SK-MEL-5 (cell line): ENCODE data around the gene MEMO1. TPM values are rescaled to one million over a fixed set of nuclear protein-coding genes. Genes with fewer than 3 reads are reported as not detected.
"Not testable (repeated sequence)": the region's sequence is repeated elsewhere in the genome, so short reads cannot be mapped to it uniquely, and the experiment has no call there.

Experiments
- DNase-seq: peaks from one replicate; pipeline ENCODE4 v3.0.0-alpha.2; 2016; ENCODE audit warnings: low read depth, low spot score
- in situ Hi-C: cut with HindIII; loops from 2 replicates; pipeline ENCODE4 v1.10.0; 2016; ENCODE audit warnings: low sequenced_read_pairs, high pct_unique_total_duplicates, low pct_unique_long_range_greater_than_20kb
- total RNA-seq: library from RNA; depleted of rRNA; stranded (reverse); fragments of >200 nt; shearing (Covaris generic); gene quantifications from 2 replicates; pipeline ENCODE4 v1.2.3, GENCODE V29; 2014

MEMO1 gene
- total RNA-seq, 1 experiment from 2014 or later, result 56.2 TPM

DNA sequence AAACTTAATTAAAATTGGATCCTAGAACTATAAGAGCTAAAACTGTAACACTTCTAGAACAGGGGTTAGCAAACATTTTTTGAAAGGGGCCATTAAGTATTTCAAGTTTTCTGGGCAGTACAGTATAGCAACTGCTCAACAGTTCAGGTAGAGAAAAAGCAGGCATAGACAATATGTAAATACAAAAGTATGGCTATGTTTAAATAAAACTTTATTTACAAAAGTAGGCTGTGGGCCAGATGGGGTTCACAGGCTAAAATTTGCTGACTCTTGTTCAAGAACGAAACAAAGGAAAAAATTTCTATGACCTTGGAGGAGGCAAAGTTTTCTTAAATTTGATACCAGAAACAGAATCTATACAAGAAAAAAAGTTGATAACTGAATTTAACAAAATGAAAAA, 114.5 kb downstream of the MEMO1 start:
- in situ Hi-C loops, result no loop called here
- DNase-seq, result no peak

DNA sequence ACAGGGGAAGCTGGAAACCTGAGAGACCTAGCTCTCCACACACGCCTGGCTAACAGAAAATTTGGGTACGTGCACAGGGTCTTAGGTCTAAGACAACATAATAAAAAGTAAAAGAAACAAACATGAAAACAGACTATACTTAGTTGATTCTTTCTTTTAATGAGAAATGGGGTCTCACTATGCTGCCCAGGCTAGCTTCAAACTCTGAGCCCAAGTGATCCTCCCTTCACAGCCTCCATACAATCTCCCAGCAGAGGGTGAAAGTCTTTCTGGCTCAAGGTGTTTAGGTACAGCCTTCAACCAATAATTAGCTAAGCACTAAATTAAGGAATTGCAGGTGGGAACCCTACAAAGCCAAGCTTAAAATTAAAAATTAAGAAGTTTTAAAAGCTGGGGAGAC, 116.2 kb downstream of the MEMO1 start:
- in situ Hi-C loops, result no loop called here
- no peak for DNase-seq

DNA sequence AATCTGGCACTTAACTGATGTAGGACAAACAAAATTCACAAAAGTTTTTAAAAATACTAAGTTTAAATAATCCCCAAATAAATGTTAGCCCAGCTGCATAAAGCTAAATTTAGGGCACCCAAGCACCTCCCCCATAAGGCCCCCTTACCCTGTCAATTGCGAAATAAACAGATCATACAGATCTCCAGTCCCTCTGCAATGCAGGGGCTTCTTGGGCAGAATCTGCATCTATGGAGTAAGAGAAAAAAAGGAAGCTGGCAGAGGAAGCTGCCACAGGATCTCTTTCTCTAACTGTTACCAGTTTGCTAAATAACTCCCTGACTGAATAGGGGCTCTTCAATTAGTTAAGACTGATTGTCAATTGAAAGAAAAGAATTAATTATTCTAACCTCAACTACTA, 117.7 kb downstream of the MEMO1 start:
- no peak for DNase-seq
- in situ Hi-C loops, result no loop called here

DNA sequence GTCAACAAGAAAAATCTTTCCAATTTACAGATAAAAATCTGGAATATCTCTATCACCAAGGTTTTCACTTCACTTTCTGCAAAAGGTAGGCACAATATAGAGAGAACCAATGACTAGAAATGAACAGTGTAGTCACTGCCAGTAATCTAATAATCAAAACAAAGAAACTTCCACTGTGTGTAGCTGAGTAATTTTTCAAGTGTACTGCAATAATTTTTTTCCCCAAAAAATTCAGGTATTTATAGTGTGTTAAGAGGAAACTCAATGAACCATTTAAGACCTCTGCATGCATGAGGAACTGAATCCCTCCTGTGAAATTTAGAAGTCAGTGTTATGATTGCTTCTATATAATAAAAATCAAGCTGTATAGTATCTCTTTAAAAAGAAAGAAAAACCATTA, 121.8 kb downstream of the MEMO1 start:
- in situ Hi-C loops, result no loop called here

DNA sequence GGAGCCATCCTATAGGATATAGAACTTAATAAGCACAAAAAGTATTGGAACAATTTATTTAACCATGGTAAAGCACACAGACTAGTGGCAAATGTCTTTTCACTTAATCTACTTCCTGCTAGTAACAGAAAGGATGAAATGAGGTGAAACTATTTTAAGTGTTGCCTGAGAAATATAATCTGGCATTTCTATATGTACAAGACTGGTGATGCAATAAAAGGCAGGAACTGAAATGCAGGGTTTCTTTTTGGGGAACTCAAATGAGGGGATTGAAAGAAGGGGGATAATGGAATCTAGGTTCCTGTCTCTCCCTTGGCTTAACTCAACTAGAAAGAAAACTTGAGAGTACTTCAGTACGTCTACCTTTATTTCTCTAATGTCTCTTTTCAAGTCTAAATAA, 122.3 kb downstream of the MEMO1 start:
- in situ Hi-C loops, result no loop called here
- DNase-seq, result no peak

More for the DNA sequence above, 121.8 kb downstream of the MEMO1 start:
- DNase-seq, result no peak

DNA sequence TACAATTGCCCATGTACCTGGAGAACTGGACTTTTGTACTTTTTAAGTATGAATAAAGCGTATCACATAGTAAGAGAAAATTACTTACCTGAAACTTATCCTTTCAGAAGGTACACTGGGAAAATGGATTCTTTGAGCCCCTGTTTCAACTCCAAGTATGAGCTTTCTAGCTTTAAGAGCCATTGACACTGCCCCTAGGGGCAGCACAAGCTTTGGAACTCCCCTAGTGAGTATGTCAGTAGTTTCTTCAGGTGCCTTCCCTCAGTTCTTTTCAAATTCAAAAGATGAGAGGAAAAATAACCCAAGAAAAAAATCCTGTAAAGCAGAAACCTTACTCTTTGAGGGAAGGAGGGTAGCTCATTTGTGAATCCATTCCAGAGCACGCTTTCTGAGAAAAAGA, 124.1 kb downstream of the MEMO1 start:
- DNase-seq, result peak; percentile 53
- in situ Hi-C loops, result no loop called here

DNA sequence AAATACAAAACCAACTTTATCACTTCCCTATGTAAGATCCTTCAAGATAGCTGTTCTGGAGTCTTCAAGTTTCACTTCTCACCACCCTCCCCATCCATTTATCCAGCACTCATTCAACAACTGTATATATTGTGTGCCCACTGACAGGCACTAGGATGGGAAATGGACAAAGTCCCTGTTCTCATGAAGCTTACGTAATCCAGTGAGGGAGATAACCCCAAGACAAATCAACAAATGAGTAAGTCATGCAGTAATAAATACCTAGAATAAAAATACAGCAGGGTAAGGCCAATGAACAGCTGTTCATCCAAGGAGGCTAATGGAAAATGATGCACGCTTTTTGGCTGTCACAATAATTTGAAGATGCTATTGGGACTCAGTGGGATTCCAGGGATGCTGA, 133.8 kb downstream of the MEMO1 start:
- in situ Hi-C loops, result no loop called here
- DNase-seq, result no peak

DNA sequence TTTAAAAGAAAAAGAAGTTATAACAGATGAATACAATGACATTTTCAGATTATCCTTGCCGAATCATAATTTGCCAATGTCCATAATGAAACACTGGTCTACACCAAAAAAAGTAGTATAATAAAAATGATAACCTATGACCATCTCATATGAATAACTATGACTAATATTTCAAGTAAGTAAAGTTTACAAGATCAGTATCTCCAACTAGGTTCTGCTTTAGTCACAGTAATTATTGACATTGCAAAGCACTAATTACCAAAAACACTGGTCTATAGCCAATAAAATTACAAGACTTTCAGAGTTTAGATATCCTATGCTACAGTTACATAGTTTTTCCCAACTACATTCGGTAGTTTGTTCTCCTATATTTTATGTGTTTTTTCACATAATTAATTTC, 136.7 kb downstream of the MEMO1 start:
- no peak for DNase-seq
- in situ Hi-C loops, result no loop called here

DNA sequence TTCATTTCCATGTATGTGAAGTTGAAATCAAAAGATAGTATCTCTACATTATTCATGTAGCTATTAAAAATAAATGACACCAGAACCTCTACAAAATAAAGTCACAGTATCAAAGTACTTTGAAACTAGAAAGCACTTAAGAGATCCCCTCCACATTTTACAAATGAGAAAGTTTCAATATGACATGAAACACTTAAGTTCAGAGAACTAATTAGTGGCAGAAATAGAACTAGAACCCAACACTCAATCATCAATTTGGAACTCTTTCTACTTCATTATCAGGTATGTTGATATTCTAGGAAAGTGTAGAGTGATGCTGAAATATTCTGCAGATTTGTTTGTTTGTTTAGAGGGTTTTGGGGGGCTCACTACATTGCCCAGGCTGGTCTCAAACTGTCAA, 145.6 kb downstream of the MEMO1 start:
- no peak for DNase-seq
- in situ Hi-C loops, result no loop called here

DNA sequence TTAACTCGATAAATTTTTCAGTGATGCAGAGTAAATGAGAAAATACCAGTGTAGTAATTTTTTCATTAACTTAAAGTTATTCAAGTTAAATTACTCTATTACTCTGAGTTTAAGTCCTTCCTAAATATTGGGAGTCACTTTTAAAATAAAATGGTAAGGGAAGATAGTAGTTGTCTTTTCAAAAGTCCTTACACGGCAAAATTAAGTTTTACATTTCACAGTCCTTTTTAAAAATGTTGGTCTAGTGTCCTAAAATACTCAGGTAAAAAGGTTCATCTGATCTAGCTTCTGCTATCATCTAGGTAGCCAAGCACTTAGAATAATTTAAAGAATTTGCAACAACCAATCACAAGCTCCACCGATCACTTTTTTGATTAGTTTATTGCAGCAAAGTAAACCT, 146.9 kb downstream of the MEMO1 start:
- in situ Hi-C loops, result no loop called here
- DNase-seq, result no peak

DNA sequence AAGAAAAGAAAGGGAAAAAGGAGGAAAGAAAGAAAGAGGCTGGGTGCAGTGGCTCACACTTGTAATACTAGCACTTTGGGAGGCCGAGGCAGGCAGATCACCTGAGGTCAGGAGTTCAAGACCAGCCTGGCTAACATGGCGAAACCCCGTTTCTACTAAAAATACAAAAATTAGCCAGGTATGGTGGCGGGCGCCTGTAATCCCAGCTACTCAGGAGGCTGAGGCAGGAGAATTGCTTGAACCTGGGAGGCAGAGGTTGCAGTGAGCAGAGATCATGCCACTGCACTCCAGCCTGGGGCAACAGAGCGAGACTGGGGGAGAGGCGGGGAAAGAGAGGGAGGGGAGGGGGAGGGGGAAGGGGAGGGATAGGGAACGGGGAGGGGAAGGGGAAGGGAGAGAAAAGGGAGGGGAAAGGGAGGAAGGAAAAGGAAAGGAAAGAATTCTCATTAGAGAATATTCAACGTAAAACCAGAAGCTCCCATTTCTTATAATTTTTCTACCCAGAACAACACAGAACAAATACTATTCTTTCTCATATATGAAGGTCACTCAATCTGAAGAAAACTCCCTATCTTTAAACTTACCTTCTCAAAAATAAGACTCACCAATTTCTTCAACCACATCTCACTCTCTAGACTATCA, 147.7 kb downstream of the MEMO1 start:
- DNase-seq, in situ Hi-C loops: not testable (repeated sequence)

DNA sequence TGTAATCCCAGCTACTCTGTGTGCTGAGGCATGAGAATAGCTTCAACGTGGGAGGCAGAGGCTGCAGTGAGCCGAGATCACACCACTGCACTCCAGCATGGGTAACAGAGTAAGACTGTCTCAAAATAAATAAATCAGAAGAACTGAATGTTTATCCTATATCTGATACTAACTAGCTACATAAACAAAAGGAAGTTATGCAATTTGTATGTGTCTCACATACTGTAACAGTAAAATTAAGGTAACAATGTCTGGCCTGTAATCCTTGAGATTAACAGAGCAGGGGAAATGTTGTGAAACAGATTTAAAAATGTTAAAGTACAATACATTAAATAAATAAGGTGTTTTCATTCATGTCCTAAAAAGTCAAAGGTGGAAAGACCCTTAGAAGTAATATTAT, 150.8 kb downstream of the MEMO1 start:
- DNase-seq, result no peak

DNA sequence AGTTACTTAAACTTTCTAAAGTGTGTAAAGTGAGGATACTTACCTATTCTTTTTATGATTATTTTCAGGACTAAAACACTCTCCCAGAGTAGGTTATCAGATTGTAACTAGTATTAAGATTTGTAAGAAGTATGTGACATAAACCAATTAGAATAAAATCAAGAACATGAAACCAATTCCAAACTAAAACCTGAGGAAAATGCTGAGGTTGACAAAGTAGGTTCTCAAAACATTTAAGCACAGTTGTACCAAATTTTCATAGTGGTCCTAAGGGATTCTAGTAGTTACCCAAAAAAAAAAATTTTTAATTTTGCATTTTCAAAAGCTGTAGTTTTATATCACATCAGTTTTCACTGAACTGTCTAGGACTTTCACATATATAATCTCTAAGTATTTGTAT, 157.3 kb downstream of the MEMO1 start:
- DNase-seq, result no peak
- in situ Hi-C loops, result no loop called here

More for the DNA sequence above, 150.8 kb downstream of the MEMO1 start:
- in situ Hi-C loops, result no loop called here

DNA sequence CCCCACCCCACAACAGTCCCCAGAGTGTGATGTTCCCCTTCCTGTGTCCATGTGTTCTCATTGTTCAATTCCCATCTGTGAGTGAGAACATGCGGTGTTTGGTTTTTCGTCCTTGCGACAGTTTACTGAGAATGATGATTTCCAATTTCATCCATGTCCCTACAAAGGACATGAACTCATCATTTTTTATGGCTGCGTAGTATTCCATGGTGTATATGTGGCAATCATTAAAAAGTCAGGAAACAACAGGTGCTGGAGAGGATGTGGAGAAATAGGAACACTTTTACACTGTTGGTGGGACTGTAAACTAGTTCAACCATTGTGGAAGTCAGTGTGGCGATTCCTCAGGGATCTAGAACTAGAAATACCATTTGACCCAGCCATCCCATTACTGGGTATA, 168.7 kb downstream of the MEMO1 start:
- DNase-seq, in situ Hi-C loops: not testable (repeated sequence)

DNA sequence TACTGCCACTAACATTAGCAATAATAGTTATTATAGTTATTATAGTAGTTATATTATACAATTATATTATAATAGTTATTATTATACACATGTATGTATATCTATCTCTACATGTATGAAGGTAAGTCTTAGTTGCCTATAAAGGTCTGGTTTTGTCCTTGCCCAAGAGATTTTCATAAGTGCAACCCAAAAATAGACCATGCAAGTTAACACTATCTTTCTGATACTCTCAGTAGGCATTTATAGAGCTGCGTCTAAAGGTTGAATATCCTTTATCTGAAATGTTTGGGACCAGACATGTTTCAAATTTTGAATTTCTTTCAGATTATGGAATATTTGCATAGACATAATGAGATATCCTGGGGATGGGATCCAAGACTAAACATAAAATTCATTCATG, 175.4 kb downstream of the MEMO1 start:
- in situ Hi-C loops, result no loop called here

DNA sequence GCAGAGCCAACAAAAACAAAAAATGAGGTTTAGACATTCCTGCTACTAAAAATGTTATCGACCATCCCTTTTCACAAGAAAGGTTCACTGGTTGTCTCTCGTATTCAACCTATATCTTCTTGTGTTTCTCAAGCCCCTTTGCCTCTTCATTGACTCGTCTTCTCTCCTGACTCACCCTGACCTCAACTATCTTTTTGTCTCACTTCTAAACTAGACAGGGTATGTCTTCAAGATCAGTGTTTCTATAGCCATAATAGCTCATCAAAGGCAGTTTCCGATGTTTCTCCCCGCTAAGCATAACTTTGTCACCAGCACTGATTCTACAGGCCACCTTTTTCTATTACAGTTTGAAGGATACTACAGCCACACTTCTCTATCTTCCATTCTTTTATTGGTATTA, 178.4 kb downstream of the MEMO1 start:
- DNase-seq, result no peak
- in situ Hi-C loops, result no loop called here

More for the DNA sequence above, 175.4 kb downstream of the MEMO1 start:
- DNase-seq, result no peak

DNA sequence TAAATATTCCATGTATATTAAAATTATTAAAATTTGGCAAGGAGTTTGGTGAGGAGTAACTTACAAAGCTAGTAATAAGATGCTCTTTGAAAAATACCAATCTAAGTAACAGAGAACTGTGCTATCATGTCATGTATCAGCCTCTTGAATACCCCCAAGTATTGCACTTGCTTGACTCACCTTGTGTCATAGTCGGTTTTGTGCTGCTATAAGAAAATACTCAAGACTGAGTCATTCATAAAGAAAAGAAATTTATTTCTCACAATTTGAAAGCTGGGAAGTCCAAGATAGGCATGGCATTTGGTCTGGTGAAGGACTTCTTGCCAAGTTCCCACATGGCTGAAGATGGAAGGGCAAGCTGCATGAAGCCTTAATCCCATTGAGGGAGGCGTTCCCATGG, 179.2 kb downstream of the MEMO1 start:
- no peak for DNase-seq
- in situ Hi-C loops, result no loop called here

DNA sequence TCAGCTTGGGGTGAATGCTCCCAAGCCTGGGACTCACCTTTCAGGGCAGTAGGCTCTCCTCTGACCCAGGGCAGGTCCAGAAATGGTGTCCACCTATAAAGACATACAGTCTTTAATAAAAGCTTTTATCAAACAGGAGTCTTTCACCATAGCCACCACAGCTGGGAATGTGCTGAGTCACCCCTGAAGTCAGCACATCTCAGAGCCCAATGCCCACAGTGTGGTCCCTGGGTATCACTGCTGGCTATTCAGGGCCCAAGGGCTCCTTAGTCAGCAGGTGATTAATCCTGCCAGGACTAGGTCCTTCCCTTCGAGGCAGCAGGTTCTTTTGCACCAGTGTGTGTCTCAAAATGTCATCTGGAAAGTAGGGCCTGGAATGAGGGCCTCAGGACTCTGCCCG, 181.9 kb downstream of the MEMO1 start:
- no peak for DNase-seq
- in situ Hi-C loops, result no loop called here

DNA sequence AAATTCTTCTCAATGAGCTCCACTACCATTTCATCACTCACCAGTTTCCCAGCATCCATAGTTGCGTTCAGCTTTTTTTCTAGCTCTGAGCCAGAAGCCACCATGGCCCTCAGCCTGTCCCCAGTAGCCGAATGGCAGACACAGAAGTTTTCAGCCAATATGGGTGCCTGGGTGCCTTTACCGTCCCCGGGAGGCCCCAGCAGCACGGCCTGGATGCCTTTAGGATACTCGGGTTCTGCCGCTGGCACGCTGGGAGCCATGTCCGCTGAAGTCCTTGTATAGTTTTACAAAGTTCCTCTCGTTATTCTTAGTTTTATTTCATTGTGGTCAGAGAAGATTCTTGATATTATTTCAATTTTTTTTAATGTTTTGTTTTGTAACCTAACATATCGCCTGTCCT, 187.2 kb downstream of the MEMO1 start:
- DNase-seq, result no peak
- in situ Hi-C loops, result no loop called here

DNA sequence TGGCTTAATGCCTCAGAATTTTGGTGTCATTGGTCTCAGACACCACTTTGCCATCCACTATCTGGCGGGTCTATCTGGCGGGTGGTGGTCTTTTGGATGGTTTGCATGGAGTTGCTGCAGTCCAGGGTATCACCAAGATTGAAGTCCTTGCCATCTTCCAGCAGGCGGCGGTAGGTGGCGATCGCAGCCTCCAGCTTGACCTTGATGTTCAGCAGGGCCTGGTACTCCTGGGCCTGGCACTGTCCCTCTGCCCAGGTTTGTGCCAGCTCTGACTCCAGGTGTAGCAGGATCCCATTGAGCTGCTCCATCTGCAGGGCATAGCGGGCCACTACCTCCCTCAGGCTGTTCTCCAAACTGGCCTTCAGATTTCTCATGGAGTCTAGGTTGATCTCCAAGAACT, 188.2 kb downstream of the MEMO1 start:
- DNase-seq, result peak; percentile 57
- in situ Hi-C loops, result no loop called here
